Memory B cell (primary cell): ENCODE measurements around the gene CFH.
"Not testable (repeated sequence)": the region's sequence is repeated elsewhere in the genome, so short reads cannot be mapped to it uniquely, and the experiment has no call there.

Experiments used
- ATAC-seq: fragments of 150-1000 bp; cut with Tn5 transposase; 2 replicates; pipeline ENCODE4 v1.10.0; 2021; ENCODE audit warnings: low read depth, mild to moderate bottlenecking, moderate library complexity
- DNase-seq, 2 donors: peaks; one replicate each; pipeline ENCODE4 v3.0.0; 2022; ENCODE audit warnings: low spot score in 2 of 2
- H3K27ac Mint-ChIP-seq: one replicate; pipeline ENCODE4 v1.8.0; 2022; ENCODE audit warnings: mild to moderate bottlenecking, moderate library complexity, mixed read lengths
- H3K27me3 Mint-ChIP-seq: one replicate; pipeline ENCODE4 v1.8.0; 2022; ENCODE audit warnings: mixed read lengths
- H3K36me3 Mint-ChIP-seq: one replicate; pipeline ENCODE4 v1.8.0; 2022; ENCODE audit warnings: mild to moderate bottlenecking, mixed read lengths
- H3K4me1 Mint-ChIP-seq: one replicate; pipeline ENCODE4 v1.8.0; 2022; ENCODE audit warnings: mixed read lengths
- H3K4me3 Mint-ChIP-seq: one replicate; pipeline ENCODE4 v1.8.0; 2022; ENCODE audit warnings: mild to moderate bottlenecking, moderate library complexity, mixed read lengths
- H3K9me3 Mint-ChIP-seq: one replicate; pipeline ENCODE4 v1.8.0; 2022; ENCODE audit warnings: mixed read lengths

Gene CFH

DNA sequence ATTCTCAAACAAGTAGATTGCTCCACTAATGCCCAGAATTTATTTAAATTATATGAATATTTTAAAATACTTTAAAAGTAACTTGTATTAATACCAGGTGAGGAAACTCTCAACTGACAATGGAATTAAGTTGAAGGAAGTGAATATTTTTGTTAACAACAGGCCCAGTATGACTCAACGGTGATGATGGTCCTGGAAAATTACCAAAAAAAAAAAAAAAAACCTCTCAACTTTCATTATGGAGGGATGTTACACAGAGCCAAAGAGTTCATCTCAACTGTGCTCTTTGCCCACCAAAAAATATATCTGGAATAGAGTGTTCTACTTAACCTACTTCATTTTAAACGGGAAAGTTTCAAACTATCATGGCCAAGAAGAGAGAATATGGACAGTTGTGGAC, 28.3 kb downstream of the CFH start:
- DNase-seq (no peak), ATAC-seq (no peak)
- H3K4me3 Mint-ChIP-seq, result no peak overlapping the region
- H3K27ac Mint-ChIP-seq, result no peak overlapping the region
- no peaks in the 10 kb centered on the region for H3K4me1 Mint-ChIP-seq
- H3K36me3 Mint-ChIP-seq, result no peaks in the 10 kb centered on the region
- H3K9me3 Mint-ChIP-seq, result peaks cover 2% of the 10 kb centered on the region
- no peaks in the 10 kb centered on the region for H3K27me3 Mint-ChIP-seq

DNA sequence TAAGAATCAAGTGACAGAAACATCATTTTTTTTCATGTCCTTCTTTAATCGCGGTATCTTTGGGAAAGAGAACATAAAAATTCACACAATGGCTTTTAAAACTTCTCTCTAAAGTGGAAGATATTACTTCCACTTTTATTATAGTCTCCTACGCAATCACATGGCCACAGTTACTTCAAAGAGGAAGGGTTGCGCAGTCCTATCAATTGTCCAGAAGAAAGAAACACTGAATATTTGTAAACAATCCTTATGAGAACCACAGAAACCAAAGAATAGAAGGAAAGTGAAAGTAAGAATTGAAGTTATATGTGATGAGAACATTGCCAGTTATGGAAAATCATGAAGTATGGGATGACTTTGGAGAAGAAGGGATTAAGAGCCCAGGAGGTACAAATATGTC, 32.6 kb downstream of the CFH start:
- Mint-ChIP-seq H3K4me1 (no peaks in the 10 kb centered on the region), H3K36me3 (no peaks in the 10 kb centered on the region), H3K9me3 (peaks cover 2% of the 10 kb centered on the region), H3K27me3 (no peaks in the 10 kb centered on the region), H3K4me3 (no peak overlapping the region), H3K27ac (no peak overlapping the region)
- DNase-seq, result no peak
- ATAC-seq, result no peak

DNA sequence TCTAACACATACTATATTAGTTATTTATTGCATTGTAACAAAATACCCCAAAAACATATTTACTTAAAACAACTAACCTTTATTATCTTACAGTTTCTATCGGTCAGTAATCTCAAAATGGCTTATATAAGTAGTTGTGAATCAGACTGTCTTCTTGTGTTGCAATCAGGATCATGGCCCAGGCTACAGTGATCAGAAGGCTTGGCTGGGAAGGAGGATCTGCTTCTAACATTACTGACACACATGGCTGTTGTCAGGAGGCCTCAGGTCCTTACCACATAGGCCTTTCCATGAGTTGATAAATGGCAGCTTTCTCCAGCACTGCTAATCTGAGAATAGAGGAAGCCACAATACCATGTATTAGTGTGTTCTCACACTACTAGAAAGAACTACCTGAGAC, 33.7 kb downstream of the CFH start:
- Mint-ChIP-seq H3K36me3 (no peaks in the 10 kb centered on the region), H3K27ac (no peak overlapping the region), H3K9me3 (peaks cover 4% of the 10 kb centered on the region), H3K4me3 (no peak overlapping the region), H3K4me1 (no peaks in the 10 kb centered on the region), H3K27me3 (no peaks in the 10 kb centered on the region)
- no peak for DNase-seq
- ATAC-seq, result no peak

DNA sequence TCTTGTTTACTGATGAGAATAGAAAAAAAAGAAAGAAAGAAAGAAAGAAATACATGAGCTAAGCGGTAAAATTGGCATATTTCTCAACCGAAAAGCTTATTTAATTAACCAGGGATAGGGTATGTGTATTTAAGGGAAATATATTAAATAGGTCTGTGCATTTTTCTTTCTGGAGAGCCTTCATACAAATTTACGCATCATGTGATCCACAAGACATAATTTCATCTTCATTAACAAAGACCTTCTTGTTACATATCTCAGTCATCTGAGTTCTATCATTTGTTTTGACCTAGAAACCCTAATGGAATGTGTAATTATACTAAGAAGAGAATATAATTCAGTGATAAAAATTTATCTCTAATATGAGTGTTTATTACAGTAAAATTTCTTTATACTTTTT, 37.2 kb downstream of the CFH start:
- no peaks in the 10 kb centered on the region for H3K27me3 Mint-ChIP-seq
- DNase-seq (no peak), ATAC-seq (no peak)
- H3K36me3 Mint-ChIP-seq, result no peaks in the 10 kb centered on the region
- no peak overlapping the region for H3K27ac Mint-ChIP-seq
- H3K9me3 Mint-ChIP-seq, result peaks cover 5% of the 10 kb centered on the region
- H3K4me1 Mint-ChIP-seq, result no peaks in the 10 kb centered on the region
- H3K4me3 Mint-ChIP-seq, result no peak overlapping the region

DNA sequence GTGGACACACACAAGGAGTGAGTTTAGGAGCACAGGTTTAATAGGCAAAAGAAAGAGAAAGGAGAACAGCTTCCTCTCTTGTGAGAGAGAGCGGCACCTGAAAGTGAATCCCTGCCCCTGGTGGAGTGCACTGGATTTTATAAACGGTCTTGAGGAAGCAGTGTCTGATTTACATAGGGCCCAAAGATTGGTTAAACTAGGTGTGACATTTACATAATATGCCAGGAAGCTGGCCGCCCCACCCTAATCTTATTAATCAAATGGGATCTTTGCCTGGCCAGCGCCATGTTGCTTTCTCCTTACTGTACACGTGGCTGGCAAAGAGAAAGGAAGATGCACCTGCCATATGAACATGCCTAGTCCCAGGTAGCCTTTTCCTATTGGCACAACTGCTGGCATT, 38.7 kb downstream of the CFH start:
- Mint-ChIP-seq H3K36me3 (no peaks in the 10 kb centered on the region), H3K4me3 (no peak overlapping the region), H3K27me3 (no peaks in the 10 kb centered on the region), H3K27ac (no peak overlapping the region), H3K4me1 (no peaks in the 10 kb centered on the region), H3K9me3 (peaks cover 5% of the 10 kb centered on the region)
- no peak for DNase-seq
- ATAC-seq, result no peak

DNA sequence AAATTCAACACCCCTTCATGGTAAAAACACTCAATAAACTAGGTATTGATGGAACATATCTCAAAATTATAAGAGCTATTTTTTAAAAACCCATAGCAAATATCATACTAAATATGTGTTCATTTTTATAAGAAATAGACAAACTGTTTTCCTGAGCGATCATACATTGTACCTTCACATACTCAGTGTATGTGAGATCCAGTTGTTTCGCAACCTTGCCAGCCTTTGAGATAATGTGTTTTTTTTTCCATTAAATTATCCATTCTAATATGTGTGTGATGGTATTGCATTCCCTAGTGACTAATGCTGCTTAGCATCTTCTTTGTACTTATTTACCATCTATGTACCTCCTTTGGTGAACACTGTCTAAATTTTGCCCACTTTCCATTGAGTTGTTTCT, 47.1 kb downstream of the CFH start:
- Mint-ChIP-seq H3K27me3 (no peaks in the 10 kb centered on the region), H3K27ac (no peak overlapping the region), H3K4me3 (no peak overlapping the region), H3K4me1 (no peaks in the 10 kb centered on the region), H3K9me3 (peaks cover 1% of the 10 kb centered on the region), H3K36me3 (no peaks in the 10 kb centered on the region)
- no peak for DNase-seq
- no peak for ATAC-seq

DNA sequence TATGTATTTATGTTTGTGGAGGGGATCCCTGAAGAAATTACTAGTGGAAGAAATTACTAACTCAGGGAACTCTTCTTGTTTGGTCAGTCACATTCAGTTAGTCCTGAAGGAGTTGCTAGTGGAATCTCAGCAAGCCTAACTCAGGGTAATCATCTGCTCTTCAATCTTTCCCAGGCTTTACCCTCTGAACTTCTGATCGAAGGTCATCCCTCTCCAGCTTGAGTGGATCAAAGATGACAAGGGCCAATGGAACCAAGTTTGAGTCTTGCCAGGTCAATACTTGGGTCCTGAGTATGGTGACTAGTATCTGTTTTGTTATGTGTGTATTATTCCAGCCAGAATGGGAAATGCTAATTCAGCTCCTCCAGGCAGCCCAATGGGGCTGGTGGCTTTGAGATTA, 49.3 kb downstream of the CFH start:
- Mint-ChIP-seq H3K9me3 (peaks cover 1% of the 10 kb centered on the region), H3K27me3 (no peaks in the 10 kb centered on the region), H3K4me1 (no peaks in the 10 kb centered on the region), H3K4me3 (no peak overlapping the region), H3K36me3 (no peaks in the 10 kb centered on the region), H3K27ac (no peak overlapping the region)
- no peak for ATAC-seq
- DNase-seq, result no peak

DNA sequence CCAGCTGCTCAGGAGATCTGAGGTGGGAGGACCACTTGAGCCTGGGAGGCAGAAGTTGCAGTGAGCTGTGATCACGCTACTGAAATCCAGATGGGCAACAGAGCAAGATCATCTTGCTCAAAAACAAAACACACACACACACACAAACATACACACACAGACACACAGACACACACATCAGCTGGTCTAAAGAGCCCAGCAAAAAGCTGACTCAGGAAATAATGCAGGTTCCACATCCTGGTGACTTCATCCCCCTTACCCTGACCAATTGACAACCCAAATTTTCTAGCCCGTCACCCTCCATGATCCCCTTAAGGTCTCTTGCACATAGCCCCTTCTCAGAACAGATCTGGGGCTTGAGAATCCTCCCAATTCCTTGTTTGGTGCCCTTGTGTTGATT, 58.0 kb downstream of the CFH start:
- not testable (repeated sequence) for H3K27me3 Mint-ChIP-seq, DNase-seq, H3K36me3 Mint-ChIP-seq, H3K9me3 Mint-ChIP-seq, H3K27ac Mint-ChIP-seq, H3K4me3 Mint-ChIP-seq, H3K4me1 Mint-ChIP-seq, ATAC-seq

DNA sequence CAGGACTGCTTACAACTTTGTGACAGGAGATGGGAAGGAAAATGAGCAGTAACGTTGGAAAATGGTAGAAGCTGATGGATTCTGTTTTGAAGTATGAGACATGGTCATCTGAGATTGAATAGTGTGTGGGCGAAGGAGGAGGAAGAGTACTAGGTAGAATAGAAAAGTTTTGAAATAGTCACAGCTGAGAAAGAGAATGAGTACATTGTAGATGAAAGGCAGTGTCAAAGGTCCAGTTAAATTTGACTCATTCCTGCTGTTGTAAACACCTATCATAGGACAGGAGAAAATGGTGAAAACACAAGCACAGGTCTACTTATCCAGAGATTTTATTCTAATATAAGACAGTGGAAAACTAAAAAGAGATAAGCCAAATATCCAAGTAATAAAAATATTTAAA, 66.0 kb downstream of the CFH start:
- no peak overlapping the region for H3K4me3 Mint-ChIP-seq
- H3K27ac Mint-ChIP-seq, result no peak overlapping the region
- no peaks in the 10 kb centered on the region for H3K36me3 Mint-ChIP-seq
- H3K4me1 Mint-ChIP-seq, result no peaks in the 10 kb centered on the region
- no peaks in the 10 kb centered on the region for H3K27me3 Mint-ChIP-seq
- ATAC-seq, result no peak
- no peaks in the 10 kb centered on the region for H3K9me3 Mint-ChIP-seq
- DNase-seq, result no peak

DNA sequence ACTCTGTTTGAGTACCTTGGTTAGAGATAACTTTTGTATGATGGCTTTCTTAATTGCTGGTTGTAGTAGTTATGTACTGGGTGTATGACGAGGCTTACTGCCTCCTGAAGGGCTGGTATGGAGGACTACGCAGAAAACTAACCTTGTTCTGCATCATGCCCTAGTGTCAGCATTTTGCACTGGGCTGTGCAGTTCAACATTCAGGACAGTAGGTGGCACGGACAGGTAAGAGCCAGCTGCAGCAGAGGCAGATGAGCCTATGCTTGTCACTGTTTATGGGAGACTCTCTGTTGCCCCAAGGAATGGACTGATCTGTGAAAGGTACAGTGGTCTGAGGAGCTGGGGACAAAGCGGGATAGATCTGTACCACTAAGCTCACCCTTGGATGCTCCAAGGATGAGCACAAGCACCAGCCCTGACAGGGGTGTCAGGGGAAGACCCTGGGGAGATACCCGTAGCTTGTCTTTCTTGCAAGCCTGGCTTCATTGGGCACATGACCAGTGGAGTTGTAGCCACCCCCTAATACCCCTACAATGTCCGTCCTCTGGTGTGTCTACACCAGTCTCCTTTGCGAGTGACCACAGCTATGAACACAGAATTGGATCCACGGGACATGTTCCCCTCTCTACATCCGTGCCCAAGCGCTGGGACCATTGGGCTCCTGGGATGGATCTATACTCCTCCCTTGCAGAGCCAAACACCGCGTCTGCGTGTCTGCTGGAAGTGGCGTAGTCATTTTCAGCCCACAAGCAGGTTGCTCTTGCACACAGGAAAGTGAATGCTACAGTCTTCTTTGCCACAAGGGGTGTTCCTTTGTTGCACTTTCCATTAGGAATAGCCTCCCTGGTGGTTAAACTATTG, 71.7 kb downstream of the CFH start:
- Mint-ChIP-seq H3K27me3 (peaks cover 2% of the 10 kb centered on the region), H3K4me3 (no peak overlapping the region), H3K27ac (no peak overlapping the region), H3K4me1 (no peaks in the 10 kb centered on the region), H3K9me3 (no peaks in the 10 kb centered on the region), H3K36me3 (no peaks in the 10 kb centered on the region)
- DNase-seq, result no peak
- ATAC-seq, result no peak

DNA sequence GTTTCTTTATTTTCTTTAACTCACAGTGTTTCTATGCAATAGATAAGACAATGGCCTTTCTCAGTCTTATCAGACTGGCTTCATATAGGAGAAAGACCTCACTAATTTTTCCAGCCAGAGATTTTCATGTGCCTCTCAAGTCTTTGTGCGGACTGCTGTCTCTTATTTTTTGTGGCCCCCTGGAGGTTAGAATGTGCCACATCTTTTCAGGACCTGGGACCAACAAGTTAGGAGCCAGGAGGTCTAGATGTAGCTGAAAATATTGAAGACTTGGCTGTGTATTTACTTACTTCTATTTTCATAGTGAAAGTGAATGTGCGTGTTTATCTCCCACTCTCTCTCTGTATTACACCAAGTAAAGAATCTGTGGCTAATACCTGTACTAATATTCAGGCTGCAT, 80.7 kb downstream of the CFH start:
- no peaks in the 10 kb centered on the region for H3K27me3 Mint-ChIP-seq
- H3K4me1 Mint-ChIP-seq, result no peaks in the 10 kb centered on the region
- H3K4me3 Mint-ChIP-seq, result no peak overlapping the region
- DNase-seq, result no peak
- peaks cover 3% of the 10 kb centered on the region for H3K9me3 Mint-ChIP-seq
- H3K36me3 Mint-ChIP-seq, result no peaks in the 10 kb centered on the region
- H3K27ac Mint-ChIP-seq, result no peak overlapping the region
- no peak for ATAC-seq

DNA sequence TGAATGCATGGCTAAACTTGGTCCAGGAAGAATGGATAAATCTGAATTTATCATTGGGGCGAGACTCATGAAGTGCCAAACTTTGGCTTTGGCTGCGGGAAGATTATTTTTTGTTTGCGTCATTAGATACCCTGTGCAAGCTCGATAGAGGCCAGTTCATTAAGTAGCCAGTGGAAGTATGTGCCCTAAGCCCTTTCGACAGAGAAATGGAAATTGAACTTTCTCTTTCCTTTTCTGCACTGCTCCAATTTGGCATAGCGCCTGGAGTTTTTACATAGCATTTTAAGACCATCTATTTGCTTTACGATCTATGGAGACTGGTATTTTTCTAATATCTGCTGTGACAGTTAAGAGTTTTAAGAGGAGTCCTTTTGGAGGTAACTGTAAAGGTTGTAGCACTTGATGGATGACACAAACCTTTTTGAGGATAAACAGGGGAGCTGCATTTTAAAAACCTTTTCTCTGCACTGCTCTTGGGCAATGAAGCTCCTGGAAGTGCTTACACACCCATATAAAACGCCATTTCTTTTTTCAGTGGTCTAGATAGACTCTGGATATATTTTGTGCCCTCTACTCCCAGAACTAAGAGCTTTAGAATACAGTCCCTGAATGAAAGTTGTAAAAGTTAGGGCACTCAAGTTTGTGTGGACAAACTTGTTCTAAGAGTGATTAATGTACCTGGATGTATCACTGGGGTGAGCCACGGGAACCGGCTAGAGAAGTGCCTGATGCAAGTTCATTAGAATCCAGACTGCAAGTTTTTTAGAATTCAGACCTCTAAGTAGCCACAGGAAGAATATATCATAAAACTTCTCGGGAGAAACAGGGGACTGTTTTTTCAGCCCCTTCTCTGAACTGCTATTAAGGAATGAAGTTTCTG, 81.5 kb downstream of the CFH start:
- H3K36me3 Mint-ChIP-seq, result no peaks in the 10 kb centered on the region
- ATAC-seq (no peak), DNase-seq (no peak)
- H3K9me3 Mint-ChIP-seq, result peaks cover 6% of the 10 kb centered on the region
- H3K4me1 Mint-ChIP-seq, result no peaks in the 10 kb centered on the region
- H3K4me3 Mint-ChIP-seq, result no peak overlapping the region
- no peaks in the 10 kb centered on the region for H3K27me3 Mint-ChIP-seq
- H3K27ac Mint-ChIP-seq, result no peak overlapping the region

DNA sequence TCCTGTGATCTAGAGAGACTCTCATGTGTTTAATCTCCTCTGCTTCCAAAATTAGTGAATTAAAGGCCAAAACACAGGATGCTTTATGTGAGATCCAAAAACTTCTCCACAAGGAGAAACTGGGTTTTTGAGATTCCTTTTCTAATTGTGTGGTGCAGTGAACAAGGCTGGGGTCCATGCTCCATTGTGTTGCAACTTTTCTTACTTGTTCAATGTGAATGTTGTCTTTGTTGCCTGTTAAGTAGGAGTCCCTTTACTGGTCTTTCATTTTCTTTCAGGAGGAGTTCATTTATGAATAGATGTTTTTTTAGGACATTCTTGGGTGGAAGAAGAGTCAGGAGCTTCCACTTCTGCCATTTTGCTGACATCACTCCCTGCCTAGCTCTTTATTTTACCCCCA, 82.2 kb downstream of the CFH start:
- ATAC-seq, result no peak
- H3K27ac Mint-ChIP-seq, result no peak overlapping the region
- peaks cover 6% of the 10 kb centered on the region for H3K9me3 Mint-ChIP-seq
- H3K36me3 Mint-ChIP-seq, result no peaks in the 10 kb centered on the region
- no peak for DNase-seq
- H3K27me3 Mint-ChIP-seq, result no peaks in the 10 kb centered on the region
- no peak overlapping the region for H3K4me3 Mint-ChIP-seq
- H3K4me1 Mint-ChIP-seq, result no peaks in the 10 kb centered on the region

DNA sequence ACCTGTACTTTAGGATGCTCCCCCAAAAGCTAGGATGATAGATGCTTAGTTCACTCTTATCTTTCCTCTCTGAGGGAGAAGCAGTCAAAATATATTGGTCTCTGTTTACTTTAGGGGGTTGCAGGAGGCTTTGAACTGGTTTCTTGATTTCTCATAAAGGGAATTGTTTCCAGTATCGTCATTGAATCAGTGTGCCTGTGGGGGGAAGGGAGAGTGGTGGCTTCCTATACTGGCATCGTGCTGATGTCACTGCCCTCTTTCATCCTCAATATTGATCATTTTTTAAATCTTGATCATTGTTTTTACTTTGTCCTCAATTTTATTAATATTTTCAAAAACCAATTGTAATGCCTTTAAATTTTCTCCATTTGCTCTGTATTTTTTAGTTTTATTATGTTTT, 82.6 kb downstream of the CFH start:
- no peak overlapping the region for H3K27ac Mint-ChIP-seq
- no peak overlapping the region for H3K4me3 Mint-ChIP-seq
- no peak for DNase-seq
- peaks cover 10% of the 10 kb centered on the region for H3K9me3 Mint-ChIP-seq
- no peaks in the 10 kb centered on the region for H3K4me1 Mint-ChIP-seq
- H3K36me3 Mint-ChIP-seq, result no peaks in the 10 kb centered on the region
- no peak for ATAC-seq
- H3K27me3 Mint-ChIP-seq, result no peaks in the 10 kb centered on the region
